GM11168 (cell line): ENCODE data around the gene PDE9A.
"Not testable (repeated sequence)": the region's sequence is repeated elsewhere in the genome, so short reads cannot be mapped to it uniquely, and the experiment has no call there.

Experiments used
- in situ Hi-C: fragments of 300-500 bp; cut with MboI; formaldehyde crosslinking; loops from one replicate; pipeline ENCODE4 v1.12.0; 2022; ENCODE audit warnings: low sequenced_read_pairs; ENCODE audit not compliant: unreplicated experiment

Gene PDE9A

DNA sequence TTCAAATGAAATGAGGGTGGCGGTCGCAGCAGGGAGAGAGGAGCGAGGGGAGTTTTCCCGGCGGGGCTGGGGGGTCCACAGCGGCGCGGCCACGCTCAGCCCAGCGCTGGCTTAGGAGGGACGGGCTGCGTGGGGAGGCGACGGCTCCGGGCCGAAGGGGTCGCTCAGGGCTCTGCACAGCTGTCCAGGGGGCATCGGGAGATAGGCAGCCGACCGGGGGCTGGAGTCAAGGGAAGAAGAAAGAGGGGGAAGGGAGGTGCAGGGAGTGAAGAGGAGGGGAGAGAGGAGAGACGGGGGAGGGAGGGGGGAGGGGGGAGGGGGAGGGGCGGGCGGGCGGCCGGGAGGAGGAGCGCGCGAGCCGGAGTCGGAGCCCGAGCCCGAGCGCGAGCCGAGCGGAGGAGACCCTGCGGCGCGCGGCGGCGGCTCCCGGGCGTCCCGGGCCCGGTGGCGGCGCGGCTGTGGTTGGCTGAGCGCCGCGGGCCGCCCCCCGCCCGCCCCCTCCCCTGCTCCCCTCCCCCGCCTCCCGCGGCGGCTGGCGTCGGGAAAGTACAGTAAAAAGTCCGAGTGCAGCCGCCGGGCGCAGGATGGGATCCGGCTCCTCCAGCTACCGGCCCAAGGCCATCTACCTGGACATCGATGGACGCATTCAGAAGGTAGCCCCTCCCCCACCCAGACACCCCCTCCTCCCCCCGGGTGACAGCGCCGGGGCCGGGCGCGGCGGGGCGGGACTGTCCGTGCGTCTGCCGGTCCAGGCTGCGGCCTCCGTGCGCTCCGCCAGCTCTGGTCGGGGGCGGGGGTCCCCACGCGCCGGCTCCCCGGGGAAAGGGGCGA, at the start of gene PDE9A:
Gene PDE9A (plus strand): TSS at position 391 of the 831 bp plus-strand sequence. CDS start 194 bp downstream, at position 585.
- in situ Hi-C loops, result no loop called here

DNA sequence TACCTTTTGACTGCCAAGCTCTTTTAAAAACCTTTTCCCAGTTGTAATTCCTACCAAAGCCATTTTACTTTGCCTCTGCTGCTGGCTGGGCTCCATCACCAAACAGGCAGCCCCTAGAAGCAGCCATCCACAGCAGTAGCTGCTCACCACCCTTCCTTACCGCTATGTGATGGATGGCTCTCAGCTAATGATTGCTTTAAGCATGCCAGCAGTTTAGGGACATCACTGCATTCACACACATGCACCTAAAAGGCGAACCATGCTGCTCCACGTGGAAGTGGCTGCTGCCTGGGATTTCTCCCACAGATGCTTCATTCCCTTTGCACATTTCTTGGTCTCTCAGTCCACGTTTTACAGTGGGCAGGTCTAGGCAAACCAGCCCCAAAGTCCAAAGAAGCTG, 46.3 kb upstream of the PDE9A start:
- in situ Hi-C loops, result loop anchor here (10.0 kb wide), 1 partner anchor 218 kb away; no protein-coding TSS in a partner anchor

GRCh38 chr21:42607525-42608102, 45.8 kb upstream of the PDE9A start:
- in situ Hi-C loops, result loop anchor here (10.0 kb wide), 1 partner anchor 217 kb away; no protein-coding TSS in a partner anchor

DNA sequence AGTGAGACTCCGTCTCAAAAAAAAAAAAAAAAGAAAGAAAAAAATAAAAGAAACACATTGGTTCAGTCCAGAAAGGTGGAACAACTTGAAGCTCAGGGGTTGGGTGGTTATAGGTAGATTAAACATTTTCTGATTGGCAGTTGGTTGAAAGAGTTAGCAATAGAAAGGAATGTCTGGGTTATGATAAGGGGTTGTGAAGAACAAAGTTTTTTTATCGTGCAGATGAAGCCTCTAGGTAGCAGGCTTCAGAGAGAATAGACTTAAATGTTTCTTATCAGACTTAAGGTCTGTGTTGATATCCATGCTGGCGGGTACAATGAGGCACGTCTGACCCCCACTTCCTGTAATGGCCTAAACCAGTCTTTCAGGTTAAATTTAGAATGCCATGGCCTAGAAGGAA, 45.0 kb upstream of the PDE9A start:
- in situ Hi-C loops, result loop anchor here (10.0 kb wide), 1 partner anchor 216 kb away; no protein-coding TSS in a partner anchor

- in situ Hi-C loops, result loop anchor here (10.0 kb wide), 1 partner anchor 215 kb away; no protein-coding TSS in a partner anchor
Measured at GRCh38 chr21:42609811-42610210, 43.6 kb upstream of the PDE9A start.

DNA sequence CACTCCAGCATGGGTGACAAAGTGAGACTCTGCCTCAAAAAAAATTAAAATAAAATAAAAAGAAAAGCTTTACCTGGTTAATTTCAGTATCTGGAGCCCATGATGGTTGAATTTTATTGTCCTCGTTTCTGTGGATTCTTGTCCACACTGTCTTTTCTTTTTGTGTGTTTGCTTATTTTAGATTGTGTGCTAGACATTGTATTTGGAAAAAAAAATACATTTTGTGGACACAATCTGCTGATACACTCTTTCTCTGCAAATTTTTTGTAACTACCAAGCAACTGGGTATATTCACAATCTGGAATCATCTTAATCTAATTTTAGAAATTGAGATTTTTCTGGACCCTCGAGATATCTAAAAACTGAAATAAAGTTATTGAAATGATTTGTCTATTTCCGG, 41.6 kb upstream of the PDE9A start:
- in situ Hi-C loops, result no loop called here

DNA sequence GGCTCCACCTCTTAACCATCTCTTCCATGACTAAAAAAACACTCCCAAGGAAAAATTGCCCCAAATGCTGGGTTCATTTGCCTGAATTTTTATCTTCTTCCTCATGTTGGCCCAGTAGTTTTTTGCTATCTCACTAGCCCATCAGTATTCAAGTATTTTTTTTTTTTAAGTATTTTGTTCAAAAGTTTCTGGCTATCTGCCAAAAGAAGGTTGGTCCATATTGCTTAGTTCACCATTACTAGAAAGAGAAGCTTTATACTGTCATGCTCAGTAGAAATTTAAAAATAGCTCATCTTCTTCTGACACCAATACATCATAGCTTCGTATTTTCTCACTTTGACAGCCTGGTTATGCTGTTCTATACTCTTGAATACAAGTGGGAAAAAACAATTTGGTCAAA, 41.0 kb upstream of the PDE9A start:
- in situ Hi-C loops, result no loop called here

- in situ Hi-C loops, result no loop called here
Measured at GRCh38 chr21:42613756-42614155, 39.7 kb upstream of the PDE9A start.

GRCh38 chr21:42614396-42614795, 39.0 kb upstream of the PDE9A start:
- in situ Hi-C loops, result no loop called here

DNA sequence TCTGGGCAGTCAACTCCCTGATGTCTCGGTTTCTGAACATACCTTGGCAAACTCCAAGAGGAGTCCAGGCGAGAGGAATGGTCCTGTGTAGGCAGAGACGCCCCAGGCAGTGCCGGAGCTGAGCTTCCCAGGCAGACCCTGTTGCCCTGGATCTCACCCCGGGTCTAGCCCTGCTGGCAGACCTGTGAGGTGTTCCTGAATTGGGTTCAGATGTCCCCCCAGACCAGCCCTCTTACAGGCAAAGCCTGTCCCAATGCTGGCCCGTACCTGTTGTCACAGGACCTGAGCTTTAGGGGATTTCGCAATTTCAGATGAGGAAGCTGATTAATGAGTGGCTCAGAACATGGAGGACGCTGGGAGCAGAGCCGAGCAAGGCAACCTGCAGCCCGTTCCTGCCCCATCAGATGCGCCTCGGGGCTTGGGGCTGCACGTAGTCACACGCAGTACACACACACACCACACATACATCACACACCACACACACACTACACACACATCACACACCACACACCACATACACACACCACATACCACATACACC, 38.5 kb upstream of the PDE9A start:
- in situ Hi-C loops, result no loop called here

DNA sequence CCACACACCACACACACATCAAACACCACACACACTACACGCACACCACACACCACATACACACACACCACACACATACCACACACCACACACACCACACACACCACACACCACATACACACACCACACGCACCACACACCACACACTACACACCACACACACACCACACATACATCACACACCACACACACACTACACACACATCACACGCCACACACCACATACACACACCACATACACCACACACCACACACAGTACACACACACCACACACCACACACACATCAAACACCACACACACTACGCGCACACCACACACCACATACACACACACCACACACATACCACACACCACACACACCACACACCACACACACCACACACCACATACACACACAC, 38.0 kb upstream of the PDE9A start:
- in situ Hi-C loops, result not testable (repeated sequence)

GRCh38 chr21:42615924-42616323, 37.5 kb upstream of the PDE9A start:
- in situ Hi-C loops, result no loop called here

DNA sequence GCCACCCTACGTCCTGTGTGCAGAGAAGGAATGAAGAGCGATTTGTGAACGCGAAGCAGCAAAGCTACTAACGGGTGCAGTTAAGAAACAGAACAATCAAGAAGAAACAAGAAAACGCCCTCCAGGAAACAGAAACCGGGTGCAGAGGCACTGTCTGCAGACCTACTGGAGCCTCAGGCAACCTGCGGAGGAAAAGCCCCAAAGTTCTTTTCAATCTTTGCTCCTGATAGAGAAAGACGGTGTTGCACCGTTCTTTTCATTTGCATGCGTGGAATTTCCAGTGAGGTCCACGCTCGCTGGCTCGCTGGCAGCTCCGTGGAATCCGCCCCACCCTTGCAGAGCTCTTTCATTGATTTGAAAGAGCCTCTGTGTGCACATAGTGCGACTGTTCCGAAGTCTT, 37.0 kb upstream of the PDE9A start:
- in situ Hi-C loops, result no loop called here

GRCh38 chr21:42616941-42617340, 36.5 kb upstream of the PDE9A start:
- in situ Hi-C loops, result no loop called here

DNA sequence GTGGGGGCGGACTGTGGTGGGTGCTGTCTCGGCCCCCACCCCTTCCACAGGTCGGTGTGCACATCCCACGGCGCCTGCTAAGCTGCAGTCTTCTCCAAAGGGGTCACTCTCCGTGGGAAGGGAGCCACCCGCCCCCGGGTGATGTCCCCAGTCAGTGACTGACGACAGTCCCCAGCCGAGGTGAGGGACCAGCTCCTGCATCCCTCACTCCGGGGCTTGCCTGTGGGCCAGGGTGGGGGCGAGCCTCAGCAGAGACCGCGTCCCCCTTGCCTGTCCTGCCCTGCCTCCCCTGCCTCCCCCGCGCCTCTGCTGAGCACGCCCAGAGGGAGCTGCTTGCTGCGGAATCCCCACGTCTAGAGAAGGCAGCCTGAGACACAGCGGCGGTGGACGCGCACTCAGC, 35.9 kb upstream of the PDE9A start:
- in situ Hi-C loops, result no loop called here

GRCh38 chr21:42618707-42619102, 34.7 kb upstream of the PDE9A start:
- in situ Hi-C loops, result no loop called here

GRCh38 chr21:42619166-42619565, 34.3 kb upstream of the PDE9A start:
- in situ Hi-C loops, result no loop called here

- in situ Hi-C loops, result no loop called here
Measured at GRCh38 chr21:42619841-42620240, 33.6 kb upstream of the PDE9A start.

GRCh38 chr21:42621166-42621818, 32.1 kb upstream of the PDE9A start:
- in situ Hi-C loops, result no loop called here

DNA sequence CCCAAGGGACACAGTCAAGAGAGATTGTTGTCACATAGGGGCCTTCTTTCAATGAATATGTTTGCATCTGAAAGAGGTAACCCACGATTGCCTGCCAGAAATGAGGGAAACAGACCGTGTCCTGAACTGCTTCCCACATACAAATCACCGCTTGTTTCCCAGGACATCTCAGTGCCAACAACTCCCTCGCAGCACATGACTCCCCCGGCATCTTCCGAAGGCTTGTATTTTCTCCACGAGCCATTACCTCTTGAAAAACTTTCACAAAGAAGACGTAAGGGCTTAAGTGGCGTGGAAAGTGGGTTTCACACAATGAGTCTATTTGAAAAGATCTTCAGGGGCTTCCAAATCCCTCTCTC, 31.6 kb upstream of the PDE9A start:
- in situ Hi-C loops, result no loop called here

DNA sequence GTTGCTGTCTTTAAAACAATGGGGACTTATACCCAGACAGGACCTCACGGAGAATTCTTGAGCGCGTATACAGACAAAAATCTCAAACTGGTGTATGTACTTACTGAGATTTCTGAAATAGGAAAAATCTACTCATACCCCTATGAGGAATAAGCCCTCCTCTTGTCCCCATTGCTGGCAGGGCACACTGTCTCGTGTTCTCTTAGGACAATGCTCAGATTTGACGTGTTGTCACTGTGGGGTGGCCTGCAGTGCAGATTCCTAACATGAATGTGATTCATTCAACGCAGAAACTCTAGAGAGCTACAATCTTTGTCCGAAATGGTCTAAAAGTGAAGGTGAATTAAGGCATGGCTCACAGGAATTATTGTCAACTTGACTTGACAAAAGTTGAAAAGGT, 31.1 kb upstream of the PDE9A start:
- in situ Hi-C loops, result no loop called here
